HEK293T (cell line): ENCODE measurements around the gene TEAD3.

Experiments used
- CTCF ChIA-PET: fragments of 350-600 bp; formaldehyde crosslinking; extraction: SDS; loops from one replicate; lab custom pipeline; 2021; ENCODE audit warnings: antibody characterized with exemption, inconsistent platforms; lab: Yijun Ruan, JAX
- POLR2A ChIA-PET: fragments of 350-600 bp; formaldehyde crosslinking; extraction: SDS; loops from one replicate; lab custom pipeline; 2020; ENCODE audit warnings: antibody characterized with exemption, inconsistent platforms; lab: Yijun Ruan, JAX
- DNase-seq: peaks from one replicate; pipeline ENCODE4 v3.0.0; 2012; ENCODE audit warnings: mixed read lengths; ENCODE audit errors: extremely low spot score
- ARNT ChIP-seq: fragments of 450-650 bp; IDR thresholded peaks from 2 replicates; pipeline ENCODE4 v1.6.1; 2017; ENCODE audit warnings: mild to moderate bottlenecking
- BHLHE40 ChIP-seq: fragments of 450-650 bp; IDR thresholded peaks from 2 replicates; pipeline ENCODE4 v1.6.1; 2016; ENCODE audit warnings: mild to moderate bottlenecking, moderate library complexity, borderline replicate concordance
- CTBP1 ChIP-seq: fragments of 450-650 bp; IDR thresholded peaks from 2 replicates; pipeline ENCODE4 v1.6.1; 2016; ENCODE audit warnings: borderline replicate concordance
- ELF4 ChIP-seq: fragments of 450-650 bp; IDR thresholded peaks from 2 replicates; pipeline ENCODE4 v1.6.1; 2017; ENCODE audit warnings: antibody characterized with exemption
- FOXA1 ChIP-seq: fragments of 450-650 bp; IDR thresholded peaks from 2 replicates; pipeline ENCODE4 v1.6.1; 2016; ENCODE audit warnings: mild to moderate bottlenecking
- FOXK2 ChIP-seq: fragments of 450-650 bp; IDR thresholded peaks from 2 replicates; pipeline ENCODE4 v1.6.1; 2016; ENCODE audit warnings: mild to moderate bottlenecking
- FOXM1 ChIP-seq: fragments of 450-650 bp; IDR thresholded peaks from 2 replicates; pipeline ENCODE4 v1.6.1; 2017; ENCODE audit warnings: mild to moderate bottlenecking, borderline replicate concordance
- HDGF ChIP-seq: fragments of 450-650 bp; IDR thresholded peaks from 2 replicates; pipeline ENCODE4 v1.6.1; 2017; ENCODE audit warnings: antibody characterized with exemption, borderline replicate concordance
- L3MBTL2 ChIP-seq: fragments of 450-650 bp; conservative IDR thresholded peaks from 2 replicates; pipeline ENCODE4 v1.6.1; 2016; ENCODE audit warnings: mild to moderate bottlenecking
- LEF1 ChIP-seq: fragments of 450-650 bp; IDR thresholded peaks from 2 replicates; pipeline ENCODE4 v1.6.1; 2017; ENCODE audit warnings: mild to moderate bottlenecking, borderline replicate concordance
- NFRKB ChIP-seq: fragments of 450-650 bp; IDR thresholded peaks from 2 replicates; pipeline ENCODE4 v1.6.1; 2016; ENCODE audit warnings: mild to moderate bottlenecking, moderate library complexity
- SP1 ChIP-seq: fragments of 450-650 bp; IDR thresholded peaks from 2 replicates; pipeline ENCODE4 v1.6.1; 2017
- SUZ12 ChIP-seq: fragments of 450-650 bp; IDR thresholded peaks from 2 replicates; pipeline ENCODE4 v1.6.1; 2016; ENCODE audit warnings: mild to moderate bottlenecking
- TARDBP ChIP-seq: fragments of 450-650 bp; IDR thresholded peaks from 2 replicates; pipeline ENCODE4 v1.6.1; 2016
- ZNF384 ChIP-seq: fragments of 450-650 bp; IDR thresholded peaks from 2 replicates; pipeline ENCODE4 v1.6.1; 2016
- TF ChIP-seq, protein P1 (sequence below): fragments of 450-650 bp; IDR thresholded peaks from 2 replicates; pipeline ENCODE4 v1.6.1; 2016

The TEAD3 gene

DNA sequence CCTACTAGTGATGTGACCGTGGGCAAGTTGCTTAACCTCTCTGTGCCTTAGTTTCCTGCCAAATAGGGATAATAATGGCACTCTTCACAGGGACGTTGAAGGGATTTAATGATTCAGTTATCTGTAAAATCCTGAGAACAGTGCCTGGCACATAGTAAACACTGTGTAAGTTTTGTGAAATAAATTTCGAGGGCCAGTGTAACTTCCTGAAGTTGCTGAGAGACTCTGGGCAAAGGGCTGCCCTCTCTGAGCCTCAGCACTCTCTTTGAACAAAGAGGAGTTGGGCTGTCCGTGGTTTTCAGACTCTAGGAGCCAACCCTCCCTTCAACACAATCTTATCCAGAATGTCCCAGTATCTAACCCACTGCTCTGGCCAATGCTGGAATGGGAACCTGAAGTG is 2.5 kb upstream of the TEAD3 start:
- no peak for DNase-seq
- TF ChIP-seq, protein P1, sequence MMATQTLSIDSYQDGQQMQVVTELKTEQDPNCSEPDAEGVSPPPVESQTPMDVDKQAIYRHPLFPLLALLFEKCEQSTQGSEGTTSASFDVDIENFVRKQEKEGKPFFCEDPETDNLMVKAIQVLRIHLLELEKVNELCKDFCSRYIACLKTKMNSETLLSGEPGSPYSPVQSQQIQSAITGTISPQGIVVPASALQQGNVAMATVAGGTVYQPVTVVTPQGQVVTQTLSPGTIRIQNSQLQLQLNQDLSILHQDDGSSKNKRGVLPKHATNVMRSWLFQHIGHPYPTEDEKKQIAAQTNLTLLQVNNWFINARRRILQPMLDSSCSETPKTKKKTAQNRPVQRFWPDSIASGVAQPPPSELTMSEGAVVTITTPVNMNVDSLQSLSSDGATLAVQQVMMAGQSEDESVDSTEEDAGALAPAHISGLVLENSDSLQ, result no peak
- TF ChIP-seq FOXM1 (no peak), ELF4 (no peak), TARDBP (no peak), NFRKB (no peak), CTBP1 (no peak), SUZ12 (no peak), L3MBTL2 (no peak)
- ChIA-PET POLR2A (no interaction called here), CTCF (interaction anchor here (0.6 kb wide), 1 partner anchor 91 kb away, joined by 3 read pairs; no protein-coding TSS in a partner anchor)

DNA sequence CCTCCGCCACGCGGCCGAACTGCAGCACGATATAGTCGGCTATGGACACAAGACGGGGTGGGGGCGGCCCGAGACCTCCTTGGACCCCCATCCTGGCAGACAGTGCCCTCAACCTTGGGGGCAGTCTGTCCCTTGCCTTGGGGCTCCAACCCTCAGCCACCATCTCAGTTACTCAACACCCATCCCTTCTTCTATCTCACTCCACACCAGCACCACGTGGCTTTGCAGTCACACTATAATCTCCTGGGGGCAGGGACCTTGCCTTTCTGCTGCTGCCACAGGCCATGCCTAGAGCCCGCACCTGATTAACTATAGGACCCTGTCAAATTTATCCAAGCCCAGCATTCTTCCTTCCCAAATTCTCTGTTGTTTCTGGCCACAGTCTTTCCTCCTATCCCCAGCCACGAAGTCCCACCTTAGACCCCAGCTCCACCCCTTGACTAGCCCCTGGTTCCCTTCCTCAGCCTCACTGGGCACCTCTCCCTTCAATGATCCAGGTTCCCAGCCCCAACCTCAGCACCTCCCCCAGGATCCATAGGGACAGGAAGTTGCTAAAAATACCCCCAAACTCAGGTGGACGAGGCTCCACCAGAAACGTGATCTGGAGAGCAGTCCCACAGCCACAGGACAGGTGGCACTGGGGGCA is 1.7 kb upstream of the TEAD3 start:
- DNase-seq, result no peak

DNA sequence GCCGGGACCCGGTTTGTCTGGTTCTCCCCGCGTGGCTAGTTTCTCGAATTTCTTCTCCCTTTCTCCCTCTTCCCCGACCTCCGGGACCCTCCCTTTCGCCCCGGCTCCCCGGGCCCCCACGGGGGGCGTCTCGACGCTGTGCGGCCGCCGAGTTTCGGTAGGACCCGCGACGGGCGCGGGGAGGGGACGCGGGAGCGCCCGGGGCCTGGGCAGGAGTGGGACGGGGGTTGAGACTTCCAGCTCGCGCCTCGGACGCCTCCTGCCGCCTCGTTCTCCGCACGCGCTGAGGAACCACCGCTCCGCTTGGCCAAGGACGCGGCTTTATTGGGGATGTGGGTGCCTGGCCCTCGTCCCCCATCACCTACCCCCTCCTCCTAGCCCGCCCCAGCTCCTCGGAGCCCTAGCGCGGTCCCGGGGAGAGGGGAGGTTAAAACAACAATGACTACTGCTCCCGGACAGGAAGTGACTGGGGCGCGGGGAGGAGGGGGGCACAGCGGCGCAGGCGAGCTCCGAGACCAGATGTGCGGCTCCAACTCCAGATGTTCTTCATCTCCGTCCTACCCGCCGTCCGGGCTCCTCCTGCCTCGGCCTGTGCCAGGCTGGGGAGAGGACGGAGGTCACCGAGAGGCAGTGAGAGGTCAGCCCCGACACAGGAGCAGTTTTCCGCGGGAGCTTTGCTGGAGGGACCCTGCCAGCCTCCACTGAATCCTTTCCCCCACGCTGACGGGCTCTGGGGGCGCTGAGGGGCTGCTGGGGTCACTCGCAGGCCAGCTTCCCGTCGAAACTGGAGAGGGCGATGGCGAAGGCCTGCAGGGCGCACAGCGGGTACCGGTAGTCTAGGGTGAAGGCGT is 917 bp upstream of the TEAD3 start:
- TF ChIP-seq HDGF (no peak), L3MBTL2 (peak; percentile 88)
- DNase-seq, result peak; percentile 40
- ChIA-PET CTCF (no interaction called here), POLR2A (interaction anchor here (0.8 to 1.9 kb wide), 3 partner anchors 8 to 26 kb away, joined by 3 to 7 read pairs (median 4); no protein-coding TSS in a partner anchor)

More for the DNA sequence above, 1.7 kb upstream of the TEAD3 start:
- no peak for TF ChIP-seq FOXM1
- no peak for TF ChIP-seq BHLHE40
- TF ChIP-seq ZNF384, result no peak
- TF ChIP-seq FOXA1, result no peak
- CTCF ChIA-PET, result no interaction called here
- POLR2A ChIA-PET, result no interaction called here

- POLR2A ChIA-PET, result interaction anchor here (1.1 to 1.9 kb wide), 3 partner anchors 25 to 28 kb away, joined by 3 to 7 read pairs (median 6); partner anchors contain the start of gene RPL10A
These were observed 641 bp downstream of the TEAD3 start for GRCh38 chr6:35496036-35496840.

GRCh38 chr6:35495258-35496035 is 1.4 kb downstream of the TEAD3 start:
- POLR2A ChIA-PET, result interaction anchor here (1.1 to 1.9 kb wide), 3 partner anchors 24 to 27 kb away, joined by 3 to 7 read pairs (median 6); partner anchors contain the start of gene RPL10A
- CTCF ChIA-PET, result interaction anchor here (0.6 kb wide), 1 partner anchor 240 kb away, joined by 4 read pairs; no protein-coding TSS in a partner anchor
- DNase-seq, result no peak
- TF ChIP-seq HDGF, result no peak
- TF ChIP-seq LEF1, result no peak
- no peak for TF ChIP-seq ARNT
- TF ChIP-seq BHLHE40, result no peak
- TF ChIP-seq ELF4, result no peak
- TF ChIP-seq FOXM1, result no peak
- TF ChIP-seq SP1, result no peak
- no peak for TF ChIP-seq TARDBP
- TF ChIP-seq, protein P1, result no peak
- TF ChIP-seq CTBP1, result no peak
- no peak for TF ChIP-seq L3MBTL2

More at GRCh38 chr6:35496036-35496840, 641 bp downstream of the TEAD3 start:
- TF ChIP-seq BHLHE40 (no peak), FOXK2 (no peak), L3MBTL2 (no peak), TARDBP (no peak), FOXA1 (no peak), FOXM1 (no peak), LEF1 (no peak)
- TF ChIP-seq, protein P1, result no peak
- peak; percentile 49 for DNase-seq
- CTCF ChIA-PET, result interaction anchor here (0.6 kb wide), 1 partner anchor 241 kb away, joined by 4 read pairs; no protein-coding TSS in a partner anchor
